HCT116 (cell line): ENCODE measurements around the gene HAUS8. TPM values are rescaled to one million over a fixed set of nuclear protein-coding genes. Genes with fewer than 3 reads are reported as not detected.

Experiments used
- ATAC-seq: fragments of 200-7000 bp; cut with Tn5 transposase; 2 replicates; pipeline ENCODE4 v1.9.1; 2020; ENCODE audit warnings: mild to moderate bottlenecking, moderate library complexity
- BruUV-seq: library from RNA; stranded (reverse); fragments of 400-500 nt; replicated peaks from 2 replicates; lab custom pipeline; 2021; lab: Mats Ljungman, UMichigan
- CTCF ChIA-PET: fragments of 300-600 bp; sonication (Branson Sonifier 250); formaldehyde crosslinking; loops from one replicate; lab custom pipeline; 2021; ENCODE audit warnings: antibody characterized with exemption; lab: Charles Lee
- POLR2A ChIA-PET: fragments of 300-600, 350-600 bp; sonication (Branson Sonifier 250); formaldehyde crosslinking; loops from one replicate; lab custom pipeline; 2021; ENCODE audit warnings: antibody characterized with exemption; lab: Charles Lee
- RAD21 ChIA-PET, 2 experiments: fragments of 300-600 bp; sonication (Branson Sonifier 250); formaldehyde crosslinking; loops; one replicate each; lab custom pipeline; 2023; ENCODE audit warnings: low total read pairs in 2 of 2; ENCODE audit not compliant: uncharacterized antibody in 2 of 2, unreplicated experiment in 2 of 2, low non-redundant PET in 1 of 2; lab: Charles Lee
- DNase-seq: peaks from one replicate; pipeline ENCODE4 v3.0.0-alpha.2; 2010; ENCODE audit warnings: low read depth, low spot score
- H2AFZ ChIP-seq: fragments of 200-600 bp; shearing (Covaris generic), sonication (generic); 2 replicates; pipeline ENCODE4 v1.6.1; 2017; ENCODE audit warnings: low read depth, mixed run types, mixed read lengths, antibody characterized with exemption, low read length; ENCODE audit not compliant: poor library complexity, severe bottlenecking
- H3K27ac ChIP-seq: 2 replicates; pipeline ENCODE4 v1.5.1; 2012; ENCODE audit warnings: low read depth, low read length
- H3K27me3 ChIP-seq: fragments of 200-600 bp; sonication (generic); 2 replicates; pipeline ENCODE4 v1.6.1; 2016; ENCODE audit warnings: mixed run types, low read length, mixed read lengths; ENCODE audit not compliant: insufficient read depth
- H3K36me3 ChIP-seq, 2 experiments: fragments of 200-500 bp in 1 of 2; fragments of 200-600 bp in 1 of 2; sonication (Bioruptor generic) in 1 of 2; sonication (generic) in 1 of 2; 2 replicates each; pipeline versions ENCODE4 v1.5.1 to v1.6.1; 2014 to 2016; ENCODE audit warnings: low read length in 2 of 2, inconsistent platforms in 1 of 2, mixed read lengths in 1 of 2, mixed run types in 1 of 2; ENCODE audit not compliant: insufficient read depth in 2 of 2, control insufficient read depth in 1 of 2
- H3K4me1 ChIP-seq, 2 experiments: fragments of 200-600 bp in 1 of 2; sonication (generic) in 1 of 2; 2 replicates each; pipeline versions ENCODE4 v1.5.1 to v1.6.1; 2012 to 2017; ENCODE audit warnings: low read length in 2 of 2, inconsistent platforms in 1 of 2, mild to moderate bottlenecking in 1 of 2, mixed read lengths in 1 of 2, mixed run types in 1 of 2, moderate library complexity in 1 of 2; ENCODE audit not compliant: insufficient read depth in 2 of 2, control insufficient read depth in 1 of 2
- H3K4me2 ChIP-seq: fragments of 200-600 bp; sonication (generic); 2 replicates; pipeline ENCODE4 v1.6.1; 2017; ENCODE audit warnings: mixed run types, low read length, mixed read lengths
- H3K4me3 ChIP-seq, 2 experiments: fragments of 200-600 bp in 1 of 2; sonication (generic) in 1 of 2; replicated peaks in 1 of 2; 2 replicates each; pipeline ENCODE4 v1.5.1; 2011 to 2016; ENCODE audit warnings: low read length in 2 of 2, control low read depth in 1 of 2, low read depth in 1 of 2, mild to moderate bottlenecking in 1 of 2, mixed read lengths in 1 of 2, mixed run types in 1 of 2
- H3K79me2 ChIP-seq: fragments of 200-600 bp; sonication (generic); 2 replicates; pipeline ENCODE4 v1.6.1; 2017; ENCODE audit warnings: mild to moderate bottlenecking, mixed run types, low read length, moderate library complexity, mixed read lengths; ENCODE audit not compliant: insufficient read depth
- H3K9ac ChIP-seq: fragments of 200-600 bp; sonication (generic); 2 replicates; pipeline ENCODE4 v1.6.1; 2016; ENCODE audit warnings: low read length, mixed read lengths
- H3K9me2 ChIP-seq: fragments of 200-600 bp; sonication (generic), shearing (Covaris generic); 2 replicates; pipeline ENCODE4 v1.6.1; 2017; ENCODE audit warnings: mixed run types, mild to moderate bottlenecking, moderate library complexity; ENCODE audit not compliant: insufficient read depth
- H3K9me3 ChIP-seq, 2 experiments: fragments of 200-500 bp in 1 of 2; fragments of 200-600 bp in 1 of 2; sonication (Bioruptor generic) in 1 of 2; sonication (generic) in 1 of 2; 2 replicates each; pipeline ENCODE4 v1.6.1; 2014 to 2017; ENCODE audit warnings: low read length in 2 of 2, mixed read lengths in 2 of 2, inconsistent platforms in 1 of 2, low read depth in 1 of 2, mild to moderate bottlenecking in 1 of 2, mixed run types in 1 of 2, moderate library complexity in 1 of 2; ENCODE audit not compliant: control insufficient read depth in 1 of 2, insufficient read depth in 1 of 2
- H4K20me1 ChIP-seq: fragments of 200-600 bp; sonication (generic), shearing (Covaris generic); 2 replicates; pipeline ENCODE4 v1.6.1; 2017; ENCODE audit warnings: mixed run types, mild to moderate bottlenecking, moderate library complexity; ENCODE audit not compliant: insufficient read depth
- ATF3 ChIP-seq: IDR thresholded peaks from 2 replicates; pipeline ENCODE4 v1.6.1; 2012
- CEBPB ChIP-seq: IDR thresholded peaks from 2 replicates; pipeline ENCODE4 v1.6.1; 2012; ENCODE audit warnings: low read depth
- CTCF ChIP-seq, 3 experiments: fragments of 200-600 bp in 1 of 3; sonication (generic) in 1 of 3; IDR thresholded peaks in 2 of 3; conservative IDR thresholded peaks in 1 of 3; 2 replicates each; pipeline ENCODE4 v1.5.1; 2012 to 2017; ENCODE audit warnings: low read depth in 2 of 3, low read length in 2 of 3, antibody characterized with exemption in 1 of 3, borderline replicate concordance in 1 of 3, control low read depth in 1 of 3, mild to moderate bottlenecking in 1 of 3, mixed read lengths in 1 of 3, mixed run types in 1 of 3, moderate library complexity in 1 of 3; ENCODE audit not compliant: insufficient read depth in 1 of 3
- ELF1 ChIP-seq: IDR thresholded peaks from 2 replicates; pipeline ENCODE4 v1.6.1; 2012; ENCODE audit warnings: low read depth, borderline replicate concordance
- EZH2 ChIP-seq: fragments of 200-600 bp; sonication (generic); IDR thresholded peaks from 2 replicates; pipeline ENCODE4 v1.6.1; 2017; ENCODE audit warnings: antibody characterized with exemption, mixed run types
- EZH2phosphoT487 ChIP-seq: fragments of 200-600 bp; IDR thresholded peaks from 2 replicates; pipeline ENCODE4 v1.6.1; 2018; ENCODE audit warnings: antibody characterized with exemption, borderline replicate concordance
- POLR2A ChIP-seq: IDR thresholded peaks from 2 replicates; pipeline ENCODE4 v1.7.0; 2011; ENCODE audit warnings: borderline replicate concordance; ENCODE audit not compliant: insufficient read depth, insufficient read length; ENCODE audit errors: extremely low read depth
- POLR2AphosphoS5 ChIP-seq: IDR thresholded peaks from 2 replicates; pipeline ENCODE4 v1.6.1; 2011; ENCODE audit warnings: mild to moderate bottlenecking, low read depth, low read length, moderate library complexity
- RAD21 ChIP-seq: IDR thresholded peaks from 2 replicates; pipeline ENCODE4 v1.6.1; 2012; ENCODE audit warnings: low read depth, mild to moderate bottlenecking
- REST ChIP-seq: IDR thresholded peaks from 2 replicates; pipeline ENCODE4 v1.6.1; 2012; ENCODE audit warnings: low read depth
- SP1 ChIP-seq: IDR thresholded peaks from 2 replicates; pipeline ENCODE4 v1.6.1; 2012; ENCODE audit warnings: low read depth
- SRF ChIP-seq: IDR thresholded peaks from 2 replicates; pipeline ENCODE4 v1.6.1; 2012; ENCODE audit warnings: low read depth
- YY1 ChIP-seq: IDR thresholded peaks from 2 replicates; pipeline ENCODE4 v1.6.1; 2011; ENCODE audit warnings: low read length, low read depth, moderate library complexity, mild to moderate bottlenecking; ENCODE audit not compliant: insufficient replicate concordance; ENCODE audit errors: extremely low read depth
- ZBTB33 ChIP-seq: IDR thresholded peaks from 2 replicates; pipeline ENCODE4 v1.6.1; 2011; ENCODE audit warnings: mild to moderate bottlenecking, low read length, moderate library complexity; ENCODE audit not compliant: insufficient replicate concordance; ENCODE audit errors: extremely low read depth
- intact Hi-C: fragments of 100-400 bp; cut with micrococcal nuclease; formaldehyde crosslinking; loops from 2 replicates; pipeline ENCODE4 v1.10.0; 2022
- total RNA-seq: library from RNA; stranded (reverse); gene quantifications from one replicate; pipeline ENCODE4 v1.2.1, GENCODE V29; 2021; ENCODE audit not compliant: unreplicated experiment

Gene HAUS8
- total RNA-seq, 1 experiment from 2014 or later, result 23.6 TPM

- Histone ChIP-seq H3K9ac (no peak overlapping the region), H3K9me2 (no peaks in the 10 kb centered on the region), H3K36me3 (no peaks in the 10 kb centered on the region), H3K4me2 (no peak overlapping the region), H3K4me3 (no peak overlapping the region), H3K27ac (no peak overlapping the region), H4K20me1 (no peaks in the 10 kb centered on the region), H3K9me3 (no peaks in the 10 kb centered on the region), H3K27me3 (no peaks in the 10 kb centered on the region), H3K4me1 (no peaks in the 10 kb centered on the region), H3K79me2 (no peaks in the 10 kb centered on the region), H2AFZ (no peak overlapping the region)
- ChIA-PET RAD21 (no interaction called here), POLR2A (no interaction called here), CTCF (no interaction called here)
- no peak for TF ChIP-seq ELF1
- TF ChIP-seq POLR2A, result no peak
- TF ChIP-seq ZBTB33, result no peak
- TF ChIP-seq RAD21, result no peak
- no peak for TF ChIP-seq SRF
- TF ChIP-seq EZH2phosphoT487, result no peak
- TF ChIP-seq CTCF (IDR thresholded peaks at IDR 0.05 in 2 of 3, conservative IDR thresholded peaks at IDR 0.05 in 1 of 3; ENCODE audit: borderline replicate concordance in 1 of 3, insufficient read depth in 1 of 3, low read depth in 2 of 3, low read length in 2 of 3), result no peak
- TF ChIP-seq REST, result no peak
- no peak for TF ChIP-seq YY1
- TF ChIP-seq SP1, result no peak
- TF ChIP-seq ATF3, result no peak
- no peak for TF ChIP-seq EZH2
- TF ChIP-seq CEBPB, result no peak
- no peak for TF ChIP-seq POLR2AphosphoS5
- intact Hi-C loops, result no loop called here
- no TSS peak for BruUV-seq
- DNase-seq, result no peak
- ATAC-seq, result no peak
Measured at GRCh38 chr19:17041976-17042375, 33.3 kb downstream of the HAUS8 start.
